HG03039 (cell line): ENCODE data around the gene PKLR.
"Not testable (repeated sequence)": the region's sequence is repeated elsewhere in the genome, so short reads cannot be mapped to it uniquely, and the experiment has no call there.

Experiments
- ATAC-seq: cut with Tn5 transposase; IDR thresholded peaks from one replicate; pipeline ENCODE4 v1.9.1; 2021; ENCODE audit warnings: mild to moderate bottlenecking, moderate library complexity; ENCODE audit not compliant: unreplicated experiment

The PKLR gene

DNA sequence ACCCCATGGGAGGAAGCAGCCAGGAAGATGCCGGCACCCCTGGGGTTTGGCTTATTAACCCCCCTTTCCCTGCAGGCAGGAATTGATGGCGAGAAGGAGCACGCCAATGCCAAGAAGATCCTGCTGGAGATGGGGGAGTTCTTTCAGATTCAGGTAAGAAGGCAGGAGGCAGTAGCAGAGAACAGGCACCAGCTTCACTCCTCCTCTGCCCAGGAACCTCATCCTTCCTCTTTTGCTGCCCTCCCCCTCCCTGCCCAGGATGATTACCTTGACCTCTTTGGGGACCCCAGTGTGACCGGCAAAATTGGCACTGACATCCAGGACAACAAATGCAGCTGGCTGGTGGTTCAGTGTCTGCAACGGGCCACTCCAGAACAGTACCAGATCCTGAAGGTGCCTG, 18.3 kb upstream of the PKLR start:
- no peak for ATAC-seq

DNA sequence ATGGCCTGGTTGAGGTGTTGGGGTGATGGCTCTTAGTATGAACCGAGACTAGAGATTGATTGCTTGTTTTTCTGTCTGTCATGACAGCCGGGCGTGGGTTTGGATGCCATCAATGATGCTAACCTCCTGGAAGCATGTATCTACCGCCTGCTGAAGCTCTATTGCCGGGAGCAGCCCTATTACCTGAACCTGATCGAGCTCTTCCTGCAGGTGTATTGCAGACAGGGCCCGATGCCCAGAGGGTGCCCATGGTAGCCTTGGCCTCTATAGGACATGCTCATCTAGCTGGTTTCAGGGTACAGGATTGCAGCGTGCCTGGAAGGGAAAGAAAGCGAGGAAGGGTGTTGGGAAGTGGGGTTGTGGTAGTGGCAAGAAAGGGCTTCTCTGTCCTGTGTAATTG, 16.8 kb upstream of the PKLR start:
- ATAC-seq: no peak

DNA sequence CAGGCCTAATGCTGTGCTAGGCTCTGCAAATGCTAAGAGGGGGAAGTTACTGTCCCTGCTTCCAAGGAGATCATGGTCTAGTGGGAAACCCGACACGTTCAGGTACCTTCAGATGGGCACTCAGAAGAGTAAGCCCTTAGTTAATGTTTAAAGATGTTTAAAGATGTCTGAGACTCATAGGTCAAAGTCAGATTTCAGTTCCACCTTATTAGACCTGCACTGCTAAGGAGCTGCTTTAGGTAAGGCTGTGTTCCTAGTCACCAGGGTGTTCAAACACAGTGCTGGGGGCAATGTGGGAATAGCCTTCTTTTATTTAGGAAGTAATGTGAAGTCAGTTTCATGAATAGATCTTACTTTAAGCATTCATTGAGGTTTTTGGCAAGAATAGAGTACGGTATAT, 15.7 kb upstream of the PKLR start:
- no peak for ATAC-seq

DNA sequence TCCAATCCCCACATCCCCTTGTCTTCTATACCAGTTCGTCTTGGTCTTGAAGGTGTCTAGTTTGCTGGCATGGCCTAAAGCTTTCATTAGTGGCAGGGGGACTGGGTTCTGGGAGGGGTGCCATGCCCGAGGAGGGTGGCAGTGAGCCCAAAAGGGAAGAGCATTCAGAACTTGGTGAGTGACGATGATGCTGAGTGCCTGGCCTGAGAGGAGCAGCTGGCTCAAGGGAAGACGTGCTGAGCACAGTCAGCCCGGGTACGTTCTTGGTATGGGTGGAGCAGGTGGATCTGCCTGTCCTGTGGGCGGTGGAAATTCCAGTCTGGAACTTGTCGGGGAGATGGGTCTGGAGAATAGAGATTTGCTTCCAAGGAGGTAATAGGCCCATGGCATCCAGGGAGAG, 12.0 kb upstream of the PKLR start:
- no peak for ATAC-seq

DNA sequence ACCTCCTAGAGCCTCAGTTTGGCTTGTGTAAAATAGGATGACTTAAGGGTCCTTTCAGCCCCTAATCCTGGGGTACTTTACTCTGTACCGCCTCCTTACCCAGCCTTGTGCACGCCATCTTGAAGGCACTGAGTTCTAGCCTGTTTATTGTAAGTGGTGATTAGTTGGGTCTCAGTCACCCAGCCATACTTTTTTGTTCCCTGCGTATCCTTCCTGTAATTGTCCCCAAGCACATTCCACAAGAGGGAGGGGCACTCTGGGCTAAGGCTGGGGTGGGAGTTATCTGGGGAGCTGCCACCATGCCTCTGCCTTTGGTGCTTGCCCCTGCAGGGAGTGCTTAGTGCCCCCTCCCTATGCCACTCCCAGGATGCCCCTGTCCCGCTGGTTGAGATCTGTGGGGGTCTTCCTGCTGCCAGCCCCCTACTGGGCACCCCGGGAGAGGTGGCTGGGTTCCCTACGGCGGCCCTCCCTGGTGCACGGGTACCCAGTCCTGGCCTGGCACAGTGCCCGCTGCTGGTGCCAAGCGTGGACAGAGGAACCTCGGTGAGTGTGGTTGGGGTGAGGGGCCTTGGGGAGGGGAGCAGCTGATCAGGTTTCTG, 8.3 kb upstream of the PKLR start:
- ATAC-seq: no peak

DNA sequence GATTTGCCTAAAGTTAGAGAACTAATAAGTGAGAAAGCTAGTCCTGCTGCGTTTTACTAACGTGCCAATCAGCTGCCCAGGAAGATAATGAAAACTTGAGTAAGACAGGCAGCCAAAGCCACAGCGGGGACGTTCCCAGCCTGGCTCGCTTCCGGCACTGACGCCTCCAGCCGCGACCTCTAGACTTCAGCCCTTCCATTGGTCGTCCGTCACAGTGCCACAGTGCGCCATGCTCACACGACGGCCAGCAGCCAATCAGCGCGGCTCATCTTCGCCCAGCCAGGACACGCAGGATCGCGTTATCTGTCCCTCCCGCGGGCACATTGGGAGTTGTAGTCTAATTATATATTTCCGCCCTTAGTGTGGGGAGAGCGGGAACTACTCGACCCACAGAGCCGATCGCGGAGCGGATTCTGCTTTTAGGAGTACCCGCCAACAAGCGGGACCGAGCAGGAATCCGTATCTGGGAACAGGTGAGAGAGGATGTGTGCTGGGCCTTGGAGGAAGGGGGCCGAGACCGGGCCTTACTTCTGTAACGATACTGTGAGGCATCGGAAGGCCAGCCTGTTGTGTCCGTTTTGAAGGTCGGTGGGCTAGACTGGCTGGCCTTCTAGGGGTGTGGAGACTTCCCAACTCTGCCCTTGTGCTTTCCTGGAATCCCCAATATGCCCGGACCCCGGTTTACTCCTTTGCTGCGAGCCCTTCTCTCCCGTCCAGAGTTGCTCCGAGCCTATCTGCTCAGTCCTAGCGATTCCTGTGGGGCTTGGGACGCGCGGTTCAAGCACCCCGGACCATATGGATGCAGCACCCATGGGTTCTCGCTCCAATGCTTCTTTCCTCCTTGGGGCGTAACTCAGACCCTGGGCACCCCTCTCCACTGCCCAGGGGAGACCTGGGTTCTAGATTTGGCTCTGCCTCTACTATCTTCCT, 7.5 kb upstream of the PKLR start, which contains the start of gene FDPS:
Gene FDPS (plus strand): TSS at position 374 of the 930 bp plus-strand sequence. CDS start 924 bp downstream, outside the sequence.
- ATAC-seq: peak; percentile 92

DNA sequence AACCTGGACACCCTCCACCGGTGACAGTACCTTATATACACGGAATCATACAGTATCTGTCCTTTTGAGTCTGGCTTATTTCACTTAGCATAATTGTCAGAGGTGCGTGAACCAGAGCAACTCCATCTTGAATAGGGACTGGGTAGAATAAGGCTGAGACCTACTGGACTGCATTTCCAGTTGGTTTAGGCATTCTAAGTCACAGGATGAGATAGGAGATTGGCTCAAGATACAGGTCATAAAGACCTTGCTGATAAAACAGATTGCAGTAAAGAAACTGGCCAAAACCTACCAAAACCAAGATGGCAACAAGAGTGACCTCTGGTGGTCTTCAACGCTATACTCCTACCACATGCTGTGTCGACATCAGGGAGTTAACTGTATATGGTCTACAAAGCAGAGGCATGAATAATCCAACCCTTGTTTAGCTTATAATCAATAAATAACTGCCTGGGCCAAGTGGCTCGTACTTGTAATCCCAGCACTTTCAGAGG, 6.1 kb upstream of the PKLR start:
- no peak for ATAC-seq

DNA sequence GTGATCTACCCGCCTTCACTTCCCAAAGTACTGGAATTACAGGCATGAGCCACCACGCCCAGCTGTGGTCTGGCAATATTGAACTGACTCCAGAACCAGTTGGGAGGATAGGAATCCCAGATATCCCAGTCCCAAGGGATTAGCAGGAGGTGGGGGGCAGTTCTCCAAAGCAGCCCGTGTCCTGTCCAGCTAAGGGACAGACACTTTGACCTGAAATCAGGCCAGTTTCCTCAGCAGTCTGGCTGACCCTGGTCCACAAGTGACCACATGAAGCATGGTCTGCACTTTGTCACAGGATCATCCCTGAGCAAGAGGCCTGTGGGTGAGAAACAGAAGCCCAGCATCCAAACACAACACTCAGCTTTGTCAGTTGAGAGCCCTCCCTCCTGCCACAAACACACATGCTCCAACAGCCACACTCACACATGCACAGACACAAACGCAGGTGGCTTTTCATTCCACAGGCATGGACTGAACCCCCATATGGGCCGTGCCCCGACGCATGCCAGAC, 4.7 kb upstream of the PKLR start:
- no peak for ATAC-seq

DNA sequence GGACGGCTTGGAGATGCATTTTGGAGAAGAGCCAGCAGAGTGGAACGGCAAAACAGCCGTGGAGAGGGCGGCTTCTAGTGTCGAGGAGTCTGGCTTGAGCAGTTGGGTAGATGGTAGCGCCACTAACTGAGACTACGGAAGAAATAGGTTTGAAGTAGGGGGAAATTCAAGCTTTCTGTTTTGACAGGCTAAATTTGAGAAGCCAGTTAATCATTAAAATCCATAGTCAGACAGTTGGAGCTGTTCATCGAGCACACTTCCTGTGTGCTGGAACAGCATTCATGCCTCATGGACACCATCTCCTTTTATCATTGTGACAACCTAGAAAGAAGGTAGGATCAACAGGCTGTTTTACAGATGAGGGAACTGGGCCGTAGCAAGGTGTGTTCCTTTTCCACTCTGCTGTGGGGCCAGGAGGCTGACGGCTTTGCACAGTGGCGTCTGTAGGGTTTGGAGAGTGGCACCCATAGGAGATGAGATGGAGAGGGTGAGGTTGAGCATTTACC, 3.4 kb upstream of the PKLR start:
- no peak for ATAC-seq

DNA sequence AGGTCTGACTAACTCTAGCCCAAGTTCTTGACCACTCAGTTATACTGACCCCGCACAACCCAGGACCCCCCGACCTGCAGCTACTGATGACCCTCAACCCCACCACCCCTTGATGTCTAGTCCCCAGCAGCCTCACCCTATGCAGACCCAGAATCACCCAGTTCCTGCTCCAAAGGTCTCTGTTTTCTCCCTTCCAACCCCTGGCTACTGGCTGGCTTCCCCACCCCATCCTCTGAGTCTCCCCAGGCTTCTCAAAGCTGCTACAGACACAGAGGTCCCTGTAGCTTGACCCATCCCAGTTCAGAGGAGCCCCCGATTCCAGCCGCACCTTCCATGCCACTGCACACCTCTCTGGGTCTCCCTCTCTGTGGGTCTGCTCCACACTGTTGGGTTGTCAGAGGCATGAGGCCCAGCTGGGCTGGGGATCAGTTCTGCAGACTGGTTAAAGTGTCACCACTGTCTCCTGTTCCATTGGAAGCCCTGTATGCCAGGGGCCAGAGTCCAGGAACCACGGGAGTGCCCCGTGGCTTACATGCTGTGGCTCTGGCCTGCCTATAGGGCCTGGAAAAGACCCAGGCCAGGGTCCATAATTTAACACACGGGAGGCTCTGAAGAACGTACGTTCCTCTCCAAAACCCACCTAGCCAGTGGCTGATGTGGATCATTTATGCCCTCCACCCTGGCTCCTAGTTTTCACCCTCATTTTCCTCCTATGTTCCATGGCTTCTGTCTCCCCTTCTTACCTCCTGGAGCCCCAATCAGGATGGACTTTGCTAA, 497 bp downstream of the PKLR start:
- ATAC-seq: no peak

DNA sequence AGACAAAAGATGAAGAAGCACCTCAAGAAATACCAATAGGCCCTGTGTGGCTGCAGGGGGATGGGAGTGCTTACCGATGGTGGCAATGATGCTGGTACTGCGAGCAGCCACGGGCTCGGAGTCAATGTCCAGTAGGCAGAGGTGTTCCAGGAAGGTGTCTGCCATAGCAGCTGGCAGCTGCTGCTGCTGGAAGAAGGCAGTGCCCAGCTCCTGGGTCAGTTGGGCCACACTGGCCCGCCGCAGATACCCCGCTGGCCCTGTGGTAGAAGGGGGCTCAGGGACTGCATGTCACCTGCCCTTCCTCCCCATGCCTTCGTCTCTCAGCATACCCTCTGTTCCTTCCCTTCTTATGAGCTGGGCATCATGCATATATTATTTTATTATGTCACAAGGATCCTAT, 1.2 kb downstream of the PKLR start:
- ATAC-seq: no peak

DNA sequence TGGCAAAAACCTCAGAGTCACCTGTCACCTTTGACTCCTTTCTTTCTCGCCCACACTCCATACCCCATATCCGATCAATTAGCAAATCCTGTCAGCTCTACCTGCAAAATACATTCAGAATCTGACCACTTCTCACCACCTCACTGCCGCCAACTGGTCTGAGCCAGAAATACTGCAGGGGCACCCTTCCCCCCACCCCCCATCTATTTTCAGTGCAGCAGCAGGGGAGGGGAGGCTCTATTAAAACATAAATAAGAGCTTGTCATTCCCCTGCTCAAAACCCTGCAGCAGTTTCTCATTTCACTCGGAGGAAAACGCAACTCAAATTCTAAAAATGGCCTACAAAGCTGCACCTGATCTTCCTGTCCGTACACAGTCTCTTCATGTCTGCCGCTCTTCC, 3.9 kb downstream of the PKLR start:
- ATAC-seq: no peak

DNA sequence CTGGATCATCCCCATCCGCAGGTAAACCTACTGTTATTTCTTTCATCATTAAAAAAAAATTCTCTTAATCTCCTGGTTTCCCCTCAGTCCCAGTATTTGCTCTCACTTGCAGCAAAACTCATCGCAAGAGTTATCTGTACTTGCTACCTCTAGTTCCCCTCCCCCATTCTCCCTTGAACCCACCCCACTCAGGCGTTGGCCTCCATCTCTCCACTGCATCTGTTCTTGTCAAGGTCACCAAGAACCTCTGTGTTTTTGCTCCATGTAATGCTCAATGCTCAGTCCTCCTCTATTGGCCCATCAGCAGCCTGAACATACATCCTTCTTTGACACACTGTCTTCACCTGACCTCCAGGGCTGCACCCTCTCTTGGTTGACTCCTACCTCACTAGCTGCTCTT, 4.6 kb downstream of the PKLR start:
- no peak for ATAC-seq

DNA sequence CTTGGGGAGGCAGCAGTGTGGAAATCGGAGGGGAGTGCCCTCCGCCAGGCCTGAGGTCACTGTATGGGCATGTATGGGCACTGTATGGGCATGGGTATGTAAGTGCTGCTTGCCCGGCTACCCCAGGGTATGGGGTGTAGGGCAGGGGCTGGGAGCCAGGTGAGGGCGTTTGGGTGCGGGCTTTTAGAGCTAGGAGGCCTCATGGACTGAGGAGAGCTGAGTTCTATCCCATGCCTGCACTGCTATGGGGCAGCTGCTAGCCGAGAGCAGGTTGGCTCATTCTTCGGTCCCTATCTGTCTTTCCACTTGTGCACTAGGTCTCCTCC, 5.3 kb downstream of the PKLR start:
- no peak for ATAC-seq

DNA sequence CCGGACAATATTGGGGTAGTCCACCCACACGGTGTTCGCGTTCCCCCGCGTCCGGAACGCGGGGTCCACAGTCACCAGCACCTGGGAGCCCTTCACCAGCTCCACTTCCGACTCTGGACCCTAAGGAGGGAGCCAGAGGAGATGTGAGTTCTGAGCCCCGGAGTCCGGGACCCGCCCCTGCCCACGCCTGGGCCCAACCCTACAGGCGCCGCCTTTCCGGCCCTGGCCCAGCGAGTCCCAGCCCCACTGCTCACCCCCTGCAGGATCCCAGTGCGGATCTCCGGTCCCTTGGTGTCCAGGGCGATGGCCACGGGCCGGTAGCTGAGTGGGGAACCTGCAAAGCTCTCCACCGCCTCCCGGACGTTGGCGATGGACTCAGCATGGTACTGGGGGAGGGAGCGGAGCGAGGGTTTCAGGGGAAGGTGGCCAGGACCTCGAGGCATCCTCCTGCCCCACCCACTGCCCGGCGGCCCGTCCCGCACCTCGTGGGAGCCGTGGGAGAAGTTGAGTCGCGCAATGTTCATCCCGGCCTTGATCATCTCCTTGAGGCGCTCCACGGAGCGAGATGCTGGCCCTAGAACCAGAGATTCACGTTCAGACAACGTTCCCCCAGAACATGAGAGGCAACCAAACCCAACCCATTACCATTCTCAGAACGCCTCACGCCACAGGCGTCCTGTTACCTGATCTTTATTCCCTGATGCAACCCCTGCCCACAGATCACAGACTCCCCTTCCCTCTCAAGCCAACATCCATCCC, 5.9 kb downstream of the PKLR start:
- ATAC-seq: no peak

DNA sequence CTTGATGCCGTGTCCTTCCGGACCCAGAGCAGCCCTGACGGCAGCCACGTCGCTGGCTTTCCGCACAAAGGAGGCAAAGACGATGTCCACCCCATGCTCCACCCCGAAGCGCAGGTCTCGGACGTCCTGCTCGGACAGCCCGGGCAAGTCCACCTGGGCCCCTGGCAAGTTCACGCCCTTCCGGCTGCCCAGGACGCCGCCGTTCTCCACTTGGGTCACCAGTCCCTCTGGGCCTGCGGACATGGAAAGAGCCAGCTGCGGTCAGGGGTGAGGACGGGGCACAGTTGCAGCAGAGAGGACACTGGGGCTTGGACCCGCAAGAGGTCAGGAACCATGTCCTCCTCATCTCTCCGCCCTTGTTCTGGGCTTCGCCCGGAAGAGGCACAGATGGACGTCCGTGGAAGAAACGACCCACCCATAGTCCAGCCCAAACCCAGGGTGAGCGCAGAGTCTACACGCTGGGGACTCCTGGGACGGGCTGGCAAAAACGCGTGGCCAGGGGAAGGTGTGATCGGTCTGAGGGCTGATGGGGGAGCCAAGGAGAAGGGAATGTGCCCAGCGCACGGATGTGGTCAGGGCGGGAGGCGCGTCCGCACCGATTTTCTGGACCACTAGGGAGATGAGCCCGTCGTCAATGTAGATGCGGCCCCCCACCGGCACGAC, 6.6 kb downstream of the PKLR start:
- ATAC-seq: no peak

DNA sequence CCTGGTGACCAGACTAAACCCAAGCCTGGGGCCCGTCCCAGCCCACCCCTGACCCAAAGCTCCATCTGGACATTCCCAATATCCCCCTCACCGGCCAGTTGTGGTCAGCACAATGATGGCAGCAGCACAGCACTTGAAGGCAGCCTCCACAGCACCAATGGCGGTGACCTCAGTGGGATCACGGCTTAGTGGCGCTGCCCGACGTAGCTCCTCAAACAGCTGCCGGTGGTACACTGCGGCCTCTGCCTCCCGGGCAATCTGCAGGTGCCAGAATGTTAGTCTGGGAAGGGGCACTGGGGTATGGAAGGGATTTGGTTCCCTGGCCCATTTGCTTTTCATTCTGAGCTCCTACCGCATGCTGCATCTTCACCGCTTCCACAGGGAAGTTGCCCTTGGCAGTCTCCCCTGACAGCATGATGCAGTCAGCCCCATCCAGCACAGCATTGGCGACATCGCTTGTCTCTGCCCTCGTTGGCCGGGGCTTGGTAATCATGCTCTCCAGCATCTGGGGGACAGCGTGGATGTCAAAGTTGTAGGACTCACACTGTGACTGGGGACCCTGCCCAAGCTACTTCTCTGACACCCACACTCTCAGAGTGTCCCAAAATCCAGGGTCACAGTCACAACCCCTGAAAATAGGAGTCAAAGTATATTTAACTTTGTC, 8.0 kb downstream of the PKLR start:
- no peak for ATAC-seq

DNA sequence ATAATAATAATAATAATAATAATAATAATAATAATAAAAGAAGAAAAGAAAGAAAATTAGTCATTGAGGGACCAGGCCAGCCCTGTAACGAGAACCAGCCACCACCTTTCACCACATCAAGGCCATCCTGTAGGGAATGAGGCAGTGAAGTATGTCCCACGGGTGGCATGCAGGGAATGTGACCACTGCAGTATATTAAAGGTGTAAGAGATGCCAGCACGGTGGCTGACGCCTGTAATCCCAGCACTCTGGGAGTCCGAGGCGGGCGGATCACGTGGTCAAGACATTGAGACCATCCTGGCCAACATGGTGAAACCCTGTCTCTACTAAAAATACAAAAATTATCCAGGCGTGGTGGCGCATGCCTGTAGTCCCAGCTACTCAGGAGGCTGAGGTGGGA, 10.2 kb downstream of the PKLR start:
- not testable (repeated sequence) for ATAC-seq

DNA sequence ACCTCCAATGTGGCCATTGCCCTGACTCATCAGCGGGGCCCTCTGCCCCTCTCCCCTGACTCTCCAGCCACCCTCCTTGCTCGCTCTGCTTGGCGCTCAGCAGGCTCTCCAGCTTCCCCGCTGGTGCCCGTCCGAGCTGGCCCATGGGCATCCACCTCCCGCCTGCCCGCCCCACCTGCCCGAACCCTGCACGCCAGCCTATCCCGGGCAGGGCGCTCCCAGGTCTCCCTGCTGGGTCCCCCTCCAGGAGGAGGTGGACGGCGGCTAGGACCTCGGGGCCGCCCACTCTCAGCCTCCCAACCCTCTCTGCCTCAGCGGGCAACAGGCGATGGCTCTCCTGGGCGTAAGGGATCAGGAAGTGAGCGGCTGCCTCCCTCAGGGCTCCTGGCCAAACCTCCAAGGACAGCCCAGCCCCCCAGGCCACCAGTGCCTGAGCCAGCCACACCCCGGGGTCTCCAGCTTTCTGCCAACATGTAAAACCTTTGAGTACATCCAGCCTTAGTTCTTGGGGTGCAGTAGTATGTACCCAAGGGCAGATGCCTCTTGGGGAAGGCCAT, 13.2 kb downstream of the PKLR start:
- ATAC-seq: no peak
